GM19463 (cell line): ENCODE measurements around the gene TNFAIP1.
"Not testable (repeated sequence)": the region's sequence is repeated elsewhere in the genome, so short reads cannot be mapped to it uniquely, and the experiment has no call there.

Experiments used
- ATAC-seq: cut with Tn5 transposase; IDR thresholded peaks from one replicate; pipeline ENCODE4 v1.9.1; 2021; ENCODE audit warnings: mild to moderate bottlenecking, moderate library complexity; ENCODE audit not compliant: unreplicated experiment

TNFAIP1 gene, protein sequence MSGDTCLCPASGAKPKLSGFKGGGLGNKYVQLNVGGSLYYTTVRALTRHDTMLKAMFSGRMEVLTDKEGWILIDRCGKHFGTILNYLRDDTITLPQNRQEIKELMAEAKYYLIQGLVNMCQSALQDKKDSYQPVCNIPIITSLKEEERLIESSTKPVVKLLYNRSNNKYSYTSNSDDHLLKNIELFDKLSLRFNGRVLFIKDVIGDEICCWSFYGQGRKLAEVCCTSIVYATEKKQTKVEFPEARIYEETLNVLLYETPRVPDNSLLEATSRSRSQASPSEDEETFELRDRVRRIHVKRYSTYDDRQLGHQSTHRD

DNA sequence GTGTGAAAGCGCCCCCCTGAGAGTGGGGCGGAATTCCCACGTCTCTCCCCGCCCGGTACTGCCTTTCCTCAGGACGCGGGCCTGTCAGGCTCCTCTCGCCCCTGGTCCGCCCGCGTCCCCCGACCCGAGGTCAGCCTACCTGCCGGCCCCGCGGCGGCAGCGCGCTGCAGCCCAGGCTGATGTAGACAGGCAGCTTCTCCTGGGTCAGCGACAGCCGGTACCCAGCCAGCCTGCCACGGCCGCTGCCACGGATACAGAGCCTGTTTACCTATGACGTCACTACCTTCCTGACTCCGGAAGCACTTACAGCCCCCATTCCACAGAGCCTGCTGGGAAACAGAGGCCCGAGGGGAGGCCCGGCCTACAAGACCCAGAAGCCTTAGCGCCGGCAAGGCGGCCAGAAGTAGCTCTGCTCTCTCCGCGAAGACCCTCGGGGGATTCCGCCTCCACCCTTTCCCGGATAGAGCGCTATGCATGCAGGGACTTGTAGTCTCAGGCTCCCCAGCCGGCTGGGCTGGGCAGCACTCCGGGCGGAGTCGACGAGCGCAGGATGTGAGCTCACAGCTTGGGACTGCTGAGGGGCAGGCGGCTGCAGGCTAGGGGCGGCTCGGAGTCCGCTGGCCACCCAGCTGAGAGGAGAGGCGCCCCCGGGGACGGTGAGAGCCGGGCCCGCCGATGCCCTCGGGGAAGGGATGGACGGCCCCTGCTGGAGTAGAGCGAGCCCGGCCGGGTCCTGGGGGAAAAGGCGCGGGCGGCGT, at the start of gene TNFAIP1, which contains the start of gene IFT20:
Gene TNFAIP1 (plus strand): TSS at position 561 of the 758 bp plus-strand sequence. CDS start 3,761 bp downstream, outside the sequence.
Gene IFT20 (minus strand): TSS at position 272 of the 758 bp plus-strand sequence. CDS start 3,487 bp downstream, outside the sequence.
- ATAC-seq = peak; percentile 95

DNA sequence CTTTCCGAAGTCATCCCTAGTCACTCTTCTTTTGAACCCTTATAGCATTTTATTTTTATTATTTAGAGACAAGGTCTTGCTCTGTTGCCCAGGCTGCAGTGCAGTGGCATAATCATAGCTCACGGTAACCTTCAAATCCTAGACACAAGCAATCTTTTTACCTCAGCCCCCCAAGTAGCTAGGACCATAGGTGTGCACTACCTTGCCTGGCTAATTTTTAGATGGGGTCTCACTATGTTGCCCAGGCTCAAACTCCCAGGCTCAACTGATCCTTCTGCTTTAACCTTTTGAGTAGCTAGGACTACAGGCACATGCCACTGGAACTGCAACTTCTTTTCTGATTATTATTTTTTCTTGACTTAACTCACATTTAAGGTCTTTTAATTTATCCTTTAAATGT, 49.6 kb upstream of the TNFAIP1 start:
- ATAC-seq = no peak

DNA sequence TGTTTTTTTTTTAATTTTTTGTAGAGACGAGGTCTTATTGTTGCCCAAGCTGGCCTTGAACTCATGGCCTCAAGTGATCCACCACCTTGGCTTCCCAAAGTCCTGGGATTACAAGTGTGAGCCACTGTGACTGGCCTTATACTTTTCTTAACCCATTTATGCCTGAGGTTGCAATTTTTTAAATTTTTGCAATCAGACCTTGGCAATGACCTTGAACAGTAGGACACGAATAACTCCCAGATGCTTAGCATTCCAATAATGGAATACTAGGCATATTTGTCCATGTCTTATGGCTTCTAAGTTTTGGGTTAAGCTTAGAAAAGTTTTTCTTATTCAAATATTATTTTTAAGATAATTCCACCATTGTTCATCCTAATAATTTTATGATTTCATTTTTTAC, 44.9 kb upstream of the TNFAIP1 start:
- ATAC-seq = no peak

DNA sequence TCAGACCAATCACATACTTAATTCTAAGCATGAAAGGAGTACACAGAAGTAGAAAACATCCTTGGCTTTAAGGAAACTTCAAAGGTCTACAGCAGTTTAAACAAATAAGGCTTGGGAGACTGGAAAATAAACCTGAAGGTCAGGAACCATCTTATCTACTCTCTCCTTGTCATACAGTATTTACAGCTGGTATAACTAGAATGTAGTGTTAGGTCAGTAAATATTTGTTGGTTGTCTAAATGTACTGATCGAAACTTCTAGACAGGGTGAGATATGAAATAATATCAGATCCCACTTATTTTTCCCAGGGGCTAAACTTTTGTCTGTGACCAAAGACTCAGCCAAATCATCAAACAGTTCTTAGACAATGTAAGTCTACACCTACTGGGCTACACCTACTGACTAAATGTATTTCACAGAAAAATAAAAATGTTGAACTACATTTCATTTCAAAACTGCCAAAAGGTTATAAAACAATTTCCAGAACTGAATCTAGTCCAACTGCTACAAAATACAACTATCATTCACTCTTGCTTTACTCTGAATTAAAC, 43.7 kb upstream of the TNFAIP1 start:
- ATAC-seq = no peak

DNA sequence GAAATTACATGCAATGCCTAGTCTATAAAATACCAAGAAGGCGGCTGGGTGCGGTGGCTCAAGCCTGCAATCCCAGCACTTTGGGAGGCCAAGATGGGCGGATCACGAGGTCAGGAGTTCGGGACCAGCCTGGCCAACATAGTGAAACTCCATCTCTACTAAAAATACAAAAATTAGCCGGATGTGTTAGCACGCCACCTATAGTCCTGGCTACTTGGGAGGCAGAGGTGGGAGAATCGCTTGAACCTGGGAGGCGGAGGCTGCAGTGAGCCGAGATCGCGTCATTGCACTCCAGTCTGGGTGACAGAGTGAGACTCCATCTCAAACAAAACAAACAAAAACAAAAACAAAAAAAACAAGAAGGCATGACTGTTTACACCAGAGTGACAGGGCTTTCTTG, 42.7 kb upstream of the TNFAIP1 start:
- ATAC-seq = not testable (repeated sequence)

DNA sequence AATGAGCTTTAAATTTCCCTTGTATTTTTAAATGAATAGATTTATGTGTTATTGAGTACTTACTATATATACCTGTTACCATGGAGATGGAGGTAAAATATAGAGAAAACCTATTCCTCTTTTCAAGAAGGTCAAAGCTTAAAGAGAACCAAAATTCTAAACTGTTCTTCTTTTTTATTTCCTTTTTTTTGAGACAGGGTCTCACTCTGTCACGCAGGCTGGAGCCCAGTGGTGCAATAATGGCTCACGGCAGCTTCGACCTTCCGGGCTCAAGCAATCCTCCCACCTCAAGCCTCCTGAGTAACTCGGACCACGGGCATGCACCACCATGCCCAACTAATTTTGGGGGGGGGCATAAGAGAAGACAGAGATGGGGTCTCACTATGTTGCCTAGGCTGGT, 41.6 kb upstream of the TNFAIP1 start:
- ATAC-seq = no peak

DNA sequence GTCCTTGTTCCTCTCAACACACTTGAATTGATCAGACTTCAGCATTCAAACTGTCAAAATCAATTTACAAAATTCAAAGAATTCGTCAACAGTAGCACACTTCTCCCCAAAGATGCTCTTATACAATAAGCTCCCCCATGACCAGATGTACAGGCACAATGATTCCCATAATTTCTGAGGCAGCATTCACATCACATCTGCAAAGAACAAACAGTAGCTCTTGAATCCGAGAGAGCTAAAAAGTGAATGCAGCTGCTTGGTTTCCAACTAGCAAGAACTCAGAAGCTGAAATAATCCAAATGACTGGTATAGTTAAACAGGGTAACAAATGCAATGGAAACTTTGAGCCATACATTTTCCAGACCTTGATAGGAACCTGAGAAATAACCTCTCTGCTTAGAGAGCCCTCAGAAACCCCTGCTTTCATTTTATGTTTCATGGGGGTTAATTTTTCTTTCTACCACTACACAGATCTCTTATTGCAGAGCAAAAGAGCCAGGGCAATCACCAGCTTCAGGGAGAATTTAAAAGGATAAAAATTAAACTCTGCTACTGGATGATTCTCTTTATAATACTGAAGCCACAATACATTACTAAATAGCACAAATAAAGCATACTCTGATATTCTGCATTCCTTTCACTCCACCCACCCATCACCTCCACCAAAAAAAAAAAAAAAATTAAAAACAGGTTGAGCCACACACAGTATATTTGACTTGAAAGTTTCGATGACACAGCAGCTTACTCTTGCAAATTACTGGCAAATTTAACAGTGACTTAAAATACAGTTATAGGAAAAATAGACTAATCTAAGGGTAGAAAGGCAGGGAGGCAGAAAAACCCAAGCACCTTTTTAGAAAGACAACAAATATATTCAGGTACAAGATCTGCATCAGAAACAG, 39.6 kb upstream of the TNFAIP1 start:
- ATAC-seq = no peak

DNA sequence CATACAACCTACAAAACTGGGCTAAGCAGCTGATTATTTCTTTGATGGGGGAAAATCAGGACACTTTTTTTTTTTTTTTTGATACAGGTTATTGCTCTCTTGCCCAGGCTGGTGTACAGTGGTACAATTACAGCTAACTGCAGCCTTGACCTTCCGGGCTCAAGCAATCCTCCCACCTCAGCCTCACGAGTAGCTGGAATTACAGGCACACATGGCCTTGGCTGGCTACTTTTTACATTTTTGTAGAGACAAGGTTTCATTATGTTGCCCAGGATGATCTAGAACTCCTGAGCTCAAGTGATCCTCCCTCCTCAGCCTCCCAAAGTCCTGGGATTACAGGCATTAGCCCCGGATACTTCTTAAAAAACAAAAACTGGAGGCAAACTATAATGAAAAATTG, 37.1 kb upstream of the TNFAIP1 start:
- no peak for ATAC-seq

DNA sequence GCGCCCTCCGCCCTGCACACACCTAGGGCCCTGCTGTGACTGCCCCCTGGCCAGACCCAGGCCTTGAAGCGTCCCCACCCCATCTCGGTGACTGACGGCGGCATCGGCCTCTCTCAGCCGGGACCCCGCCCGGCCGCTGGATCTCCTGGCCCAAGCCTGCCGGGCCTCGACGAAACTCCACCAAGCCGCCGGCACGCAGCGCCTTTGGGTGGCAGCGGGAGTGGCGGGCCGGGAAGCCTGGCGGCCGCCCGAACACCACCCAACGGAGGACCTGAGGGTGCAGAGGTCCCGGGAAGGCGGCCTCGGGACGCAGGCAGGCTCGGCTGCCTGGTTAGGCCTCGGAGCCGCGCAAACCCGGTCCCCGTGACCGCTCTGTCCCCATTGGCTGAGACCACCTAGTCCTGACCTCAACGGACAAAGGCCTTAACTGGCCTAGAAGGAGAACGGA, 28.6 kb upstream of the TNFAIP1 start:
- no peak for ATAC-seq

DNA sequence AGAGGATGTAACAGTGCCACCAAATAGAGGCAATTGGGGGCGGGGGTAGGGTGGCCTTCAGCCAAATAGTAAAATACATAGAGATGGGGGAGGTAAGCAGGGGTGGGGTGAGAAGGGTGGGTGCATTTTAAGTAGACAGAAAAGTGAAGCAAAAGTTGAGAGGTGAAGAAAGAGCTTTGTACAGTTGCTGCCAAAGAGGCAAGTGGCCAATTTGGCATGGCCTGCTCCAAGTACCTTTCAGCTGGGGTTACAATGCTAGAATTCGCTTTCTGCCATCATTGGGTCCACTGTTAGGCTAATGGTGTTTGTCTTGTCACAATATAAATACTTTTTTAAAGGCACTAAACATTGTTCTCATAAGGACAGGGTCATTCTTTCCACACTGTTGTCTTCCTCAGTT, 21.7 kb upstream of the TNFAIP1 start:
- no peak for ATAC-seq

DNA sequence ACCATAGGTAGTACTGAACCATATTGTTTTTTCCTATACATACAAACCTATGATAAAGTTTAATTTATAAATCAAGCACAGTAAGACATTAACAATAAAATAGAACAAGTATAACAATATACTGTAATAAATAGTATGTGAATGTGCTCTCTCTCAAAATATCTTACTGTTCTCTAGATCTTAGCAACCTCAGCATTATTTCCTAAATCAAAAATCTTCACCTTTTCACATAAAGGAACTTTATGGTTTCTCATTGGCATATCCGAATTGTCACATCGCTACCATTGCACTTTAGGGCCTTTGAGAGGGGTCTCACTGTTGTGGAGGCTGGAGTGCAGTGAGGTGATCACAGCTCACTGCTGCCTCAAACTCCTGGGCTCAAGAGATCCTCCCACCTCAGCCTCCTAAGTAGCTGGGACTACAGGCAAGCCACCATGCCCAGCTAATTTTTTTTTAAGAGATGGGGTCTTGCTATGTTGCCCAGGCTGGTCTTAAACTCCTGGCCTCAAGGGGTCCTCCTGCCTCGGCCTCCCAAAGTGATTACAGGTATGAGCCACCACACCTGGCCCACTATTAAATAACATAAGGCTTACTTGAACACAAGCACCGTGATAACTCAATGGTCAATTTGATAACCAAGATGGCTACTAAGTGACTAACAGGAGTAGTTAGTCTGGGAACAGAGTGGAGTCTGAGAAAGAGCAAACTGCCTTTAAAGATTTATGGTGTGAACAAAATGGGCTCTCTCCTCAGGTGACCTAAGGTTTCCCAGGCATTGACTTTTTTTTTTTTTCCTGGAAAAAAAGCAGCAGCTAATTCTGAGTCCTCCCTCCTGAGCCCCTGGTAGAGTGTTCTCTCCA, 19.5 kb upstream of the TNFAIP1 start:
- ATAC-seq = no peak

DNA sequence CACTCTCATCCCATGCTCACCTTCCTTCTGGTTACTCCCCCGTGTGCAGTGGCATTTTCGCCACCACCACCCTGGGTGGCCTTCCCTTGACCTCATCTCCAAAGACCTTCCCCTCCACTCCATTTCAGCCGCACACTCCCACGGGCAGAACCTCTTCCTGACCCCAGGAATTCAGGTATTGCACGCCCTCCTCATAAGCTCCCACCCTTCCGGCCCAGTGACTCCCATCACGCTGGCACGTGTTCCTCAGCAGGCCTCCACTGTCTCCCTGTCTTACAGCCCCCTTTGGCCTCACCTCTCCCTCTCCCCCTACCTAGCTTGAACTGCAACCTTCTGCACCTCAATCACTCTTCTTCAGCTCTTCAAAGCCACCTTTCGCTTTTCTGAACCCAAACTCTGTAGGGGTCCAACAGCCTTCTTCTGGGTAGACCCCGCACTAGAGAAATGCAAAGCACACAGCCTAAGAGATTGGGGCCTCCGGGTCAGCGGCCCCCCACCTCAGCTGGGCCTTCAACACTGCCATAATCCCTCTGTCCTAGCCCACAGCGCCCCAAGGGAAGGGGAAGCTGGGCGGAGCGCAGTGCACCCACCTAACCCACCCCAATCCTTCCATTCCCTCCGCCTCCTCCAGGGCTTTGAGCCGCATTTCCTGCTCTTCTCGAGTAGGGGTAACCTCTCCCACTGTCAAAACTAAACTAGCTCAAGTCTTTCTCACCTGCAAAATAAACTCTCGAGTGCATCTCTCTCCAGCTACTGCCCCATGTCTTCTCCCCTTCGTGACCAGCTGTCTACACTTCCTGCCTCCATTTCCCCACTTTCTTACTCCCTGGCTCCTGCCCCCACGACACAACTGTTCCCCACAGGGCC, 18.2 kb upstream of the TNFAIP1 start:
- no peak for ATAC-seq

DNA sequence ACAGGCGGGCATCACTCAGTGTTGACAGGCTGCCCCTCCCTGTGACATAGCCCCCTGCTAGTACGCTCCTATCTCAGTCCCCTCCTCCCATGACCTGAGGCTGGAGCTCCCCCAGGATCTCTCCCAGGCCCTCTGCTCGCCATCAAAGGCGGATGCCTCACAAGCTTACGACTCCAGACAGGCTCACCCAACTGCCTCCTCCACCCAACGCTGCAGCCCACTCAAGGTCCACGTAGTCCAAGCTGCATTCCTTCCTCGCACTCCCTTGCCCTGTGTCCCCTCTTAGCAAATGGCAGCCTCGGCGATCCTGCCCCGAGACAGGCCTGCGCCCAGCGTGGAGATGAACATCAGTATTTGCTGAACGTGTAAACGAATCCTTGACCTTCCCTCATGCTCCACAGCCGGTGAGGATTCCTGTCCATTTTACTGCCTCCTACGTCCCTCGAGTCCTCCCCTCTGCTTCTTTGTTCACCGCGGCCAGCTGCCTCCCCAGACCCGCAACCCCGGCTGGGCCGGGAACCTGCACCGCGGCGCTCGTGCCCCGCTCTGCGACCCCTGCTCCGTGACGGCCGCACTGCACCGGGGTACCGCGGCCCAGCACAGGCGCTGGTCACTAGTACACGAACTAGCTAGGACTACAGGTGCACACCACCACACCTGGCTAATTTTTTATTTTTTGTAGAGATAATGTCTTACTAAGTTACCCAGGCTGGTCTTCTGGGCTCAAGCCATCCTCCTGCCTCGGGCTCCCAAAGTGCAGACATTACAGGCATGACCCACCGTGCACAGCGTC, 17.4 kb upstream of the TNFAIP1 start:
- peak; percentile 8 for ATAC-seq

DNA sequence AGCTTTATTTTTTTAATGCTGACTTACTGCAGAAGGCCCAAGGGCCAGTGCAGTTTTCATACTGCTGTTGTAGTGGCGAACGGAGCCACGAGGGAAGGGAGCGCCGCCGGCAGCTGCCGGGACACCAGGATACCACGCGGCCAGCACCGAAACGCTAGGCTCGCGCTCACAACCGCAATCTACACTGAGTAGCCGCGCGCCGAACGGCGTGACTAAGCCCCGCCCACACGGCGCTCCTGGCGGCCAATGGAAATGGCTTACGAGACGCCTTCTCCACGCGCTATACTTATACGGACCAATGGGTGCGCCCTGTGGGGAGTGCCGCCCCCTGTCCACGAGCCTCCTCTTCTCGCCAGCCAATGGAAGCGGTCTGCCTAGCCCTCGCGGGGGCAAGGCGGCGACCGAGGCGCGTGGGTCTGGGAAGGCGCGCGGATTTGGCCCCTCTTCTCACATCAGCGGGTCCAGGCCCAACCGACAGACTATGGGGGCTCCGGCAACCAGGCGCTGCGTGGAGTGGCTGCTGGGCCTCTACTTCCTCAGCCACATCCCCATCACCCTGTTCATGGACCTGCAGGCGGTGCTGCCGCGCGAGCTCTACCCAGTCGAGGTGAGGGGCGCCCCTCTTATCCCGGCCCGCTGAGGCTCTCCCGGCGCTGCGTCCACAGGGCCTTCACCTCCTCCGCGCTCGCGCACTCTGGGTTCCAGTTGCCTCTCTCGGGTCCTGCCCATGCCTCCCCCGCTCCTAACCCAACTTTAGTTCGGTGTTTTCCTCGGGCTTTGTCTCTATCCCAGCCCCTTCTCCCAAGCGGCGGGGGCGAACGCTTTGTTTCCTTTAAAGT, 16.6 kb upstream of the TNFAIP1 start, which contains the start of gene TMEM97:
Gene TMEM97 (plus strand): TSS at position 442 of the 839 bp plus-strand sequence. CDS start 40 bp downstream, at position 482.
- peak; percentile 94 for ATAC-seq

DNA sequence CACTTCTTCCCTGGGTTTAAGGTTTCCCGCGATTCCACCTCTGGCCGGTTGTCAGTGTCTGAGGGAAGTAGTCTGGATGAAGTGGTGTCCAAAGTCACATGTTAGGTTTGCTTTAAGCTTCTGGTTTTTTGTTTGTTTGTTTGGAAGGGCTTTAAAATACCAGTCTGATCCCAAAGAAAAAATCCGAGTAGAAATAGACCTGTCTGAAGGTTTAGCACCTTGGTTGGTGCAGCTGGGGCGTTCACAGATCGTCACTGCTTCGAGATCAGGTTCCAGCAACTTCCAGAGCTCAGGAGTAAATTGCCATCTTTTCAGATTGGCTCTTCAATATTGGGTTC, 16.0 kb upstream of the TNFAIP1 start:
- no peak for ATAC-seq

DNA sequence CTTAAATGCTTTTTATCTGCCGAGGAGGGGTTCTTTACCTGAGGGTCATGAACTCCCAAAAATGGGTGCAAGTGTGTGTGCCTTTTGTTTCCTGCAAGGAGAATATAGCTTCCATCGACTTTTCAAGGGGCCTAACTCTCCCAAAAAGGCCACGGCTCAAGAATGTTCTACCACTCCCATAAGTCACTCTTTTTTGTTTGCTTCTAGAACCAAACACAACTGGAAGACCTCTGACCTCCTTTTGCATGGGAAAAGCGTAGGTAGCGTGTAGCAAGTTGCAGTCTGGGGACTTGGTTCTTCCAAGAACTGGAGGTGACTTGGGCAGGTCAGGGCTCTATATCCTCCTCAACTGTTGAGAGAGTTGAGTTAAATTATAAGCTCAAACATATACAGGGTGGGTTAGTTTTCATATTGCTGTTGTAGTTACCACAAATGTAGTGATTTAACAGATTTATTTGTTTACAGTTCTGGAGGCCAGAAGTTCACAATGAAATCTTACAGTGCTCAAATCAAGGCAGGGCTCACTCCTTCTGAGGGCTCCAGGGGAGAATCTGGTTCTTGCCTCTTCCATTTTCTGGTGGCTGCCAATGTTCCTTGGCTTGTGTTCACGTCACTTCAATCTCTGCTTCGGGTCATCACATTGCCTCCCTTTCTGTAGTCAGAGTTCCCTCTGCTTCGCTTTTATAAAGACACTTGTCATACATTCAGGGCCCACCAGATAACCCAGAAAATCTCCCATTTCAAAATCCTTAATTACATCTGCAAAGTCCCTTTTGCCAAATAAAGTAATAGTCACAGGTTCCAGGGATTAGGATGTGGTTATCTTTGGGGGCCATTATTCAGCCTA, 15.1 kb upstream of the TNFAIP1 start:
- no peak for ATAC-seq
